Uterus (tissue), 2 donors: ENCODE results near the gene PRXL2A.

Experiments used
- CTCF ChIP-seq, 4 experiments: fragments of 200-600 bp in 2 of 4; fragments of 450-650 bp in 2 of 4; sonication (generic) in 2 of 4; IDR thresholded peaks; one replicate each; pipeline ENCODE4 v1.5.1; 2016 to 2019; ENCODE audit warnings: antibody characterized with exemption in 4 of 4, mild to moderate bottlenecking in 2 of 4, moderate library complexity in 1 of 4
- POLR2A ChIP-seq, 2 donors: fragments of 450-650 bp; IDR thresholded peaks; one replicate each; pipeline ENCODE4 v1.6.1; 2016; ENCODE audit warnings: antibody characterized with exemption in 2 of 2, mild to moderate bottlenecking in 1 of 2, moderate library complexity in 1 of 2

- TF ChIP-seq CTCF (IDR thresholded peaks at IDR 0.05) (no peak), POLR2A (IDR thresholded peaks at IDR 0.05) (no peak)
Observed at GRCh38 chr10:80379701-80380100, 28.6 kb upstream of the PRXL2A start.
